Epithelial cell of umbilical artery (primary cell): Measurements from ENCODE around the gene SLC35F4. TPM values are rescaled to one million over a fixed set of nuclear protein-coding genes. Genes with fewer than 3 reads are reported as not detected.

Experiments
- total RNA-seq: library from RNA; depleted of rRNA; stranded (reverse); fragments of >200 nt; gene quantifications from 2 replicates; pipeline ENCODE4 v1.2.3, GENCODE V29; 2014

The SLC35F4 gene
- total RNA-seq = not detected in 2 replicates

DNA sequence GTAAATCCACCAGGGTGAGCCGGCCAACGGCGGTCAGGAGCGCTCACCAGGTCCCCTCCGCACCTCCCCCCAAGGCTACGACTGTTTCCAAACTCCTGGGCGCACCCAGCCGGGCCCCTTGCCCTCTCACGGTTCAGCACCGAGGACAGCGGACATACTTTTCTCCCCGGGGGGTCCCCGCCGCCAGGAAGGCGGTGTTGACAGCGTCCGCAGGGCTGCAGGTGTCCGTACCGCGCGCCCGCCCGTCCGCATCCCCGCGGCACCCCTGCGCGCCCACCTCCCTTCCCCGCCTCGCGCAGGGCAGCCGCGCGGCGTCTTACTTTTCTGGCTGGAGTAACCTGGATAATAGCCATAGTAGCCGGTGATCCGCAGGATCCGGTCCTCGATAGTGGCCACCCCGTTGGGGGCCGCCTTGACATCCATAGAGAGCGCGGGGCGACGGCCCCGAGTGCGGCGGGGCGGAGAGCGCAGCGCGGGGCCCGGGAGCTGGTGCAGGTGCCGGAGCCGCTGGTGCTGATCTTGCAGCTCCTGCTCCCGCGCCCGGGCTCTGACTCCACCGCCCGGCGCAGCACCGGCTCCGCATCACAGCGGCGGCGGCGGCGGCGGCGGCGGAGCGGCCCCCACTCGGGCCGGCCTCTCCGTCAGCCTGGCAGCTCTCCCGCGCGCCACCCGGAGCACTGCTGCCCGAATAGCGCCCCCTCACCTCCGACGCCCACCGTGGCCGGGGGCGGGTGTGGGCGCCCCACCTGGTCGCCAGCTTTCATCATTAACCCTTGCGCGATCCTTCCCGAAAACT, at the start of gene SLC35F4:
Gene SLC35F4 (minus strand): TSS at position 690 of the 796 bp plus-strand sequence.

